Measurements from ENCODE around the gene ESRRB.

DNA sequence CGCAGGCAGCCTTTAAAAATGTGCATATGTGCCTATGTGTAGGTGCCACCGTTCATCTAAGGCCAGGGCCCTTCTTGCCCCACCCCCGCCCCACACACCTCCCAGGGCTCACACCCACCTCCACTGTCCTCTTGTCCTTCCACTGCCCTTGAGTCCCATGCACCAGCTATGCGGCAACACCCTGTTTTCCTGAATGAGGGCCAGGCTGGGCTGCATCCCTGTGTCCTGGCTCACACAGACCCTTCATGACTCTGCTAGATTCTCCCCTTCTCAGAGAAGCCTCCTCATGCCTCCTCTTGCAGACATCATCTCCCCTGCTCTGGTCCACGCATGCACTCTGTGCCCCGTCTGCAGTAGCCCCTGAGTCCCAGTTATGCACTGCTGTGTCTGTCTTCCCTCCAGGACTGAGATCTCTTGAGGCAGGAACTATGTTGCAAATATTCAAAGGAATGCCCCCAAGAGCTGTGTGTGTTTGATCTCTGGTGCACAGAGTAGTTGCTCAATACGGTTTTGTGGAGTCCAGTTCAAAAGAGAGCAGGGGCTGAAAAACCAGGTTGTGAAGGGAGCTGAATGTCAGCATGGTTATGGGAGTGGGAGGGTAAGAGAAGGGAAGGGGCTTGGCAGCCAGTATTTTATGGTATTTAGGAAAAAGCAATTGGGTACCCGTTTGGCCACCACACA, 47.3 kb upstream of the ESRRB start:
- TF ChIP-seq, protein P1, sequence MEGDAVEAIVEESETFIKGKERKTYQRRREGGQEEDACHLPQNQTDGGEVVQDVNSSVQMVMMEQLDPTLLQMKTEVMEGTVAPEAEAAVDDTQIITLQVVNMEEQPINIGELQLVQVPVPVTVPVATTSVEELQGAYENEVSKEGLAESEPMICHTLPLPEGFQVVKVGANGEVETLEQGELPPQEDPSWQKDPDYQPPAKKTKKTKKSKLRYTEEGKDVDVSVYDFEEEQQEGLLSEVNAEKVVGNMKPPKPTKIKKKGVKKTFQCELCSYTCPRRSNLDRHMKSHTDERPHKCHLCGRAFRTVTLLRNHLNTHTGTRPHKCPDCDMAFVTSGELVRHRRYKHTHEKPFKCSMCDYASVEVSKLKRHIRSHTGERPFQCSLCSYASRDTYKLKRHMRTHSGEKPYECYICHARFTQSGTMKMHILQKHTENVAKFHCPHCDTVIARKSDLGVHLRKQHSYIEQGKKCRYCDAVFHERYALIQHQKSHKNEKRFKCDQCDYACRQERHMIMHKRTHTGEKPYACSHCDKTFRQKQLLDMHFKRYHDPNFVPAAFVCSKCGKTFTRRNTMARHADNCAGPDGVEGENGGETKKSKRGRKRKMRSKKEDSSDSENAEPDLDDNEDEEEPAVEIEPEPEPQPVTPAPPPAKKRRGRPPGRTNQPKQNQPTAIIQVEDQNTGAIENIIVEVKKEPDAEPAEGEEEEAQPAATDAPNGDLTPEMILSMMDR (IDR thresholded peaks at IDR 0.05), result no peak
- TF ChIP-seq EP300 (IDR thresholded peaks at IDR 0.05), result no peak

All from ovary (tissue), 3 donors.